SIG-M5 (cell line): ENCODE data around the gene DLGAP1.

ENCODE experiments used
- DNase-seq: peaks from one replicate; lab custom pipeline; 2025; lab: John Stamatoyannopoulos, UW

DLGAP1 gene

DNA sequence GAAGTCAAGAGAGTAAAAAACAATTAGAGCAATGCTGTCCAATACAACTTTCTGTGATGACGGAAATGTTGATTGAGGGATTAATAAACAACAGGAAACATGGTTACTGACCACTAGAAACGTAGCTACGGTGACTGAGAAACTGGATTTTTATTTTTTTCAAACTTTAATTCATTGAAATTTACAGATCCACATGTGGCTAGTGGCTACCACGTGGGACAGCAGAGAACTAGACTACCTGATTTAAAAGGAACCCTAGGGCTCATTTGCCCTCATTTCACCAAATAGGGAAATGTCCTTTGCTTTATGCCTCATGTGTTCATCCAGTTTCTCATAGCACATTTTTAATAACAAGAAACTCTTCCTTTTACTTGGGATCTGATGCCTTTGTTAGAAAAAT lies 592.1 kb downstream of the DLGAP1 start:
- no peak for DNase-seq

DNA sequence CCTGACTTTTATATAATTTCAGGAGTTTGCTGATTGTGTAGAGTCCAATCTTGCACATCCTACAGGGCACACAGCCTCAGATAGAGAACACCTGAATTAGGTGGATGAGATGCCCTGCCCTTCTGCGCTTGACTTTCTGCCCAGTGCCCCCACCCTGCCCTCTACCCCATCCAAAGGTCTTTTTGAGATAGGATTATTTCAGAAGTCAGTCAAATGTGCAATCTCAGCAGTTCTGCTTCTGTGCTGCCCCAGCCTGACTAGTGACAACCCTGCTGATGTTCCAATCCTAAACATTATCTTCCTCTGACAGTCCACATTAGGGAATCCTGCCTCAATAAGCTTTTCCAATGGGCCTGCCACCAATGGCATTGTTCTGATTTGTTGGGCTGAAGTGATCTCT lies 593.6 kb downstream of the DLGAP1 start:
- DNase-seq, result no peak

DNA sequence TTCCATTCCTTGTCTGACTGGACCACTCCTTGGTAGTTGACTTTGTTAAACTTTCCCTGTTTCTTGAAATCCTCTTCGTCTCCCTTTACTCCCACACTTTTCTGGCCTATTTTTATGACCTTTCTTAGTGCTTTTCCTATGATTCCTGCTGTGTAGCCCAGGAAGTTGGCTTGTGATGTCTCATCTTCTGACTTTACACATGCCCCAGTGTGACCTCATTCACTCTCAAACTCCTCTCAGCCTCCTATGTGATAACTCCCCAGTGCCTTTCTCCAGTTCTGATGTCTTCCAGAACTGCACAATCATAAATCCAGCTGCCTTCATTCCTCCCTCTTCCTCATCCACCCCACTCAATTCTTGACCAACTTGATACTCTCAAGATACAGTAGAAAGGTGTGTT lies 597.6 kb downstream of the DLGAP1 start:
- DNase-seq, result no peak

DNA sequence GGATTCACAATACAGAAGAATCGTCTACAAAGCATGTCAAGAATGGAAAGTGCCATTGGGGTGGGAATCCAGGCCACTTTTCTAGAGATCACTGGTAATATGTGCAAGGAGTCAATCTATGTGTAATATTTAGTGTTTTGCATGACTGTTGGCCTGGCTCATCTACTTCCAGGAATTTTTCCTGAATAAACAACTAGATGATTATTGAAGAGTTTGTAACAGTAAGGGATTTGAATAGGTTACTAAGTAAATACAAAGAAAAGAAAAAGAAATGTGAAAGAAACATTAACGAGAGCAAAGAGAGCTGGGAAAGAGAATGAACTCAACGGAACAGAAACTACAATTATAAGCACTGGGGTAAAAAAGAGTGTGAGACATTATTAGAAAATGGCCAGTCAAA lies 599.1 kb downstream of the DLGAP1 start:
- DNase-seq, result no peak

DNA sequence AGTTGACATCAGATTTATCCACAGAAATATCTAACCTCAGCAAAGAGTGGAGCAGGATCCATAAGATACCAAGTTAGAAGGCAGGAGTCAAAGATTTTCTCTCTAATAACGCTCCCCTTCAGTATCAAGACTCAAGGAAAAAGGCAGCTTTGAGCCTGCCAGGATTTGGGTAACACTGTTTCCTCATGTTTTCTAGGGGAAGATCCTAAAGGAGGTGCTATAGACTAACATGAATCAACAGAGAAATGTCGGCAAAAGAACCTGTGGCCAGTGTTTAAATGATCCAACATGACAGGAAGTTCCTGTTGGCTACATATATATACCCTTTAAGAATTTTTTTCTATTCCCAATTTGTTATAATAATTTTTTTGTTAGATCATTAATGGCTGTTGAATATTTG lies 602.8 kb downstream of the DLGAP1 start:
- DNase-seq, result no peak

DNA sequence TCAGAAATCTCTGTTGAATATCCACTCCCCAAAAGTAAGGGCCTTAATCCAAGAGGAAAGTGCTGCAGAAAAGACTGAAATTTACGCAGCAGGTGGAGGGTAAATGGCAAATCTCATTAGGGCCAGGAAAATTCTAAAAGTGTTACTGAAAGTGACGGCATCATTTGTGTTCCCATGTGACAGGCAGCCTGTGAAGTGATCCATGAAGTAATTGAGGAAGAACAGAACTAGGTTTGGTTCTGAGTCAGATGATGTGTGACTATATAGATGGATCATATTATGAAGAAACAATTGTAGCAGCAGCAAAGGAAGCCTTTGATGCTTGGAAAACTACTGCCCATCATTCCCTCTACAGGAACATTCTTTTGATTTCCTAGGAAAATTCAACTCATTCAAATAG lies 603.9 kb downstream of the DLGAP1 start:
- DNase-seq, result no peak

DNA sequence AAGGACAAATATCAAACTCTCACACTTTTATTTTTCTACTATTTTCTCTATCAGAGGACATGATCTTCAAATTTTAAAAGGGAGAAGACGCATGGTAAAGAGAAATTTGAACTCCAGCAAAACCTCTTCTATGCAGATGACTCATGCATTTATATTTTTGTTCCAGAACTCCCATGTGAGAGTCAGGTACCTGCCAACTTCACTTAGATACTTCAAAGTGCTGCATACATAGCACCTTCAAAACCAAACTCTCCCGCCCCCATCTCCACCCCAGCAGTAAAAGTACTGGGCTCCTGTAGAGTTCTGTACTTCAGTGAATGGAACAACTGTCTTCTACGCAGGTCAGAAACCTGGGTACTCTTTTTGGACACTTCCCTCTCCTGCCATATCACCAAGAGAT lies 606.8 kb downstream of the DLGAP1 start:
- no peak for DNase-seq

DNA sequence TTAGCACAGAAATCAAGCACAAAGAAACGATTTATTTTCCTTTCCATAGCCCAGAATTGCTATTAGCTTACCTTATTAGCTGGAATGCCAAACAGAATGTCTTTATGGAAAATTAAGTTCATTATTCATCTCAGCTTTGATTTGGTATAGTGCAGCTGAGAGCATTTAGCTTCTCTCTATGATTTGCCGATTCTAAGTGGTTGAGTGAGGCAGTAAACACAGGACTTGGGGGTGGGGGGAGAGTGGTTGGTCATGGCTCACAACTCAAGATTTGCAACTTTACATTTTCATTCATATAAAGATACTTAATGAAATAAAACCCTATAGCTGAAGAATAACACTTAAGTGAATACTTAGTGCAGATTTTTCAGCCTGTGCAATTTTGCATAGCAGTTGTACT lies 609.9 kb downstream of the DLGAP1 start:
- DNase-seq, result no peak

DNA sequence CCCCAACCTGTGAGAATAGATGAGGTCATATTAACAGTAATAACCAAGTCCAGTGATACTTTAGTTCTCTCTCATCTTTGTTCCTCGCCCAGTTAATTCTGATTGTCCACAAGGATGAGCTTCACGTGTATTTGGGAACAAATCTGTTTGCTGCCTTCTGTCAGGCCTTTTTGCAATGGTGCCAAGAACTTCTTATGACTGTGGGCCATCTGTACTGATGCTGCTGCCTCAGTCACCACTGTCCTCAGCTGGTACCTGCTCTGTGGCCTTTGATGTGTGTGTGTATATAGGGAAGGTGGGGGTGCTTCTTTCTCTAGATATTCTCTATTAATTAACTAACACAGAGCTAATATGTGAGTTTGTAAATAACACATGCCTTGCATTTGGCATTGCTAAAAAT lies 612.3 kb downstream of the DLGAP1 start:
- no peak for DNase-seq

DNA sequence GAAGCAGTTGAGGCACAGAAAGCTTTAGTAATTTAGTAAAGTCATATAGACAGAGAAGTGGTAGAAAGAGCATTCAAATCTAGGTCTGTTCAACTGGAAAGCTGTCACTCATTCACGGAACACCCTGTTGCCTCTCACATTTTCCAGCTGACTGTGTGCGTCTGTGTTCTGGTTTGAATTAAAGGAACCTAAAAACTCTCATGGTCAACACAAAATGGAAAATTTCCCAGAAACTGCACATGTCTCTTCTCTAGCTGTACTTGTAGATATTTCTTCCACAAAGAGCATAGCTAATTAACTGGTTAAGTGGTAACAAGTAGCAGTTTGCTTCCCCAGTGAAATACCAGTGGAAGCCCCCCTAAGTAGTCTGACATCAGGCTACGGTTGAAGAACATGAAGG lies 614.3 kb downstream of the DLGAP1 start:
- no peak for DNase-seq

DNA sequence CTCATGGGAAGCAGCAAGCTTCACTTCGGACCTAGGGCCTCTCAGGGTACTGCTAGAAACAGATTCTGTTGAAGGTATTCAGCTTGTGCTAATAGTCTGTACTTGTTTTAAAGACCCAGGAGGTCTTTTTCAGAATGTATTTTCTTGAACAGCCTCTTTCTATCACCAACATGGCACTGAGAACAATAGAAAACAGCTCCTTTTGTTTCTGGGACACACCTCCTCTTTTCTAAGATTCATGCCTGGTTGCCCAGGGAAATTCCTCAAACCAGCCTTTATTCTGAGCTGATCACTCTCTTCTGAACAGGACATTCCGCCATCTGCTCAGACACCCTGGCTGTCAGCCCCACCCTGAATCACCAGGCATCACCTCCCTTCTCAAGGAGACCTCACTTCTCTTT lies 615.5 kb downstream of the DLGAP1 start:
- no peak for DNase-seq

DNA sequence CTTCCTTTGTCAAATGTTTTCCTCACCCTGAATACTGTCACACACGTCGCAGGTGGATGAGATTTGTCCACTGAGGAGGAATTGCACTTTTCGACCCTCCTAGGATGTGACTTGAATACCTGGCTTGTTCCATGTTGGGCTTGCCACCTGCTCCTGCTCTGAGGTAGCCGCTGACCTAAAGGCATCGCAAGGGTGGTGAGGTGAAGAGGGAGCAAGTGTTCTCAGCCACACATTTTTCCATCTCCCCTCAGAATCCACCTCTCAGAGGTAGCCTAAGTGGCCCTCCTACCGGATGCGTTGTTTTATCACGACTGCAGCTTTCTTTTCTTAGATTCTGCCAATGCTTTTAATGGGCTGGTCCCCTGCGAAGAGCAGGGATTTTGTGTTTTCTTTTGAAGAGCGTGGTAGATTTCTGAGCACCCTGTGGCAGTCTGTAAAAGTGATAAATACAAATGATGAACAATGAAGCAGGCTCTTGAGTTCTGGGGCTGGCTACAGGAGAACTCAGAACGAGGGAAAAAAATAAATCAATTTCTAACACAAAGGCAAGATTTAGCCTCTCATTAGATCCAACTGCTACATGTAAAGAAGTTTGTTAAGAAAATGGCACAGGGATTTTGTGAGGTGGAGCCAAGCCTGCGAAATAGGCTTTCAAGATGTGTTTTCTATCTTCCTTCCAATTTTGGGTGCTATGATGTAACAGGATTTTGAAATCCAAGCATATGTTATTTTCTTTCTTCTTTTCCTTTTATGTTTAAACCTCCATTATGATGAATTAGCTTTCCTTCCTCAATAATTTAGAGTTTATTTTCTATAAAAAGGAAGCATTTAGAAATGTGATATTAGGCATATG lies 618.4 kb downstream of the DLGAP1 start:
- DNase-seq, result no peak

DNA sequence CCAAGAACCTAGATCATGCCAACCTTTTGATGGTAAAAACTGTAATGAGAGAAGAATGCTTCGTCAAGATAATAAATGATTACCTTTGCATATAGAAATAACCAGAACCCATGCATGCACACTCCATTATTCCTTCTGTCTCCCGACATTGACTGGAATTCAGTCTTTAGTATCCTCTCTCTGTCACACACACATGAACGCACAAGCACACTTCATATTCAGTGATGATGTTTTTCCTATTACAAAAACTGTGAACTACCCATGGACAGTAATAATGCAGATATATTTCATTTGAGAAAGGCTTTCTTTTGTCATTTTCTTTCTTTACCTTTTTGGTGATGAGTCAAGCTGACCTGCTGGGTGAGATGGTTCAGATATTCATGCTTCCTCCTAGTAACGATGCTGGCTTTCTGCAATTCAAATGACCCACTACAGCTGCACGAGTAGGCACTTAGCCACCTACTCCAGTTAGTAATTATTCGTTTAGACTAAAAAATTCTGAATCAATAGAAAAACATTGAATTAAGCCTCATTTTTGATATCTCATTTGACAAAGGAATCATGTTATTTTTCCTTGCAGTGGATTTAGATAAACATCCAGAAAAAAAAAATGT lies 623.0 kb downstream of the DLGAP1 start:
- DNase-seq, result no peak

DNA sequence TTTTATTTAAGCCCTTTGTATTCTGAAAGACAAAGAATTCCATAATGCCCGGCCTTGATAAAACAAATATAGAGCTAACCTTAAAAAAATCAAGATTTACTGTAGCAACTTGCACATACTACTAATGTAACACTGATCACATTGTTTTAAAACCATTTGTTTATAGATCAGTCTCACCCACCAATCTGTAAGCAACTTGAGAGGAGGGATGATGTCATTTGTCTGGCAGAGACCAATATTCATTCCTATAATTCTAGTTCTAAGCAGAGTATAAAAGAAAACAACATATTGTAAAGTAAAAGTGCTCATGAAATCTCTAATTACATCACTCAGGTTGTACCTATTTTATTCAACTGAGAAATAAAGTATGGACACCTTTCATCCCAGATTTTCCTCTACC lies 624.5 kb downstream of the DLGAP1 start:
- DNase-seq, result no peak

DNA sequence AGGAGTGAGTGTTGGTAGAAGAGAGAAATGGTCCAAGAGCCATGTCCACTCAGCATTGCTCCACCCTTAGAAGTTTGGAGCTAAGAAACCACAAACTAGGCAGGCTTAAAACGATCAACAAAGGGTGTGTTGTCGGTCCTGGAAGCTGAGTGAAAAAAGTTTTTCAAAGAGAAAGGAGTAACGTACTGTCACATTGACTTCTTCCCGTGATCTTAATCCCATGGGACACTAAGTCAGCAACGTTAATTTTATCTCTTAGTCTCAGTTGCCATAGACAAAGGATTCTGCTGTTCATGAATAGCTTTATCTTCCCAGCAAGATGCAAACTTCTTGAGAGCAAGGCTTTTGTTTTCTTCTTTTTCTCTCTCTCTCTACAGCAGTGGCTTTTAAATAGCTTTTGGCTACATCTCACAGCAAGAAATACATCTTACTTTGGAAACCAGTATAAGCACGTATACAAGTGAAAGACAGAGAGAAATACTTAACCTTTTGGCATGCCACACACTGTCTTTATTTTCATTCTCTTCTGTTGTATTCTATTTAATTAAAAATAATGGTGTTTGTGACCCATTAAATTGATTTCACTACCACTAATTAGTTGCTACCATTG lies 627.8 kb downstream of the DLGAP1 start:
- DNase-seq, result no peak

DNA sequence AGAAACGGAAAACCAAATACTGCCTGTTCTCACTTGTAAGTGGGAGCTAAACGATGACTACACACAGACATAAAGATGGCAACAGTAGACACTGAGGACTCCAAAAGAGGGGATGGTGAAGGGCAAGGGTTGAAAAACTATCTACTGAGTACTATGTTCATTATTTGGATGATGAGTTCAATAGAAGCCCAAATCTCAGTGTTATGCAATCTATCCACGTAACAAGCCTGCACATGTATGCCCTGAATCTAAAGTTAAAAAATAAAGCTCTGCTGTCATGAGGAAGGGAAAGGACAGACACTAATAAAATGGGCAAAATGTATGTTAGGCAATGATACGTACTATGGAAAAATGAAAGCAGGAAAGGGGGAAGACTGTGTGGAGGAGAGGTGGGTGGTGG lies 629.1 kb downstream of the DLGAP1 start:
- DNase-seq, result no peak

DNA sequence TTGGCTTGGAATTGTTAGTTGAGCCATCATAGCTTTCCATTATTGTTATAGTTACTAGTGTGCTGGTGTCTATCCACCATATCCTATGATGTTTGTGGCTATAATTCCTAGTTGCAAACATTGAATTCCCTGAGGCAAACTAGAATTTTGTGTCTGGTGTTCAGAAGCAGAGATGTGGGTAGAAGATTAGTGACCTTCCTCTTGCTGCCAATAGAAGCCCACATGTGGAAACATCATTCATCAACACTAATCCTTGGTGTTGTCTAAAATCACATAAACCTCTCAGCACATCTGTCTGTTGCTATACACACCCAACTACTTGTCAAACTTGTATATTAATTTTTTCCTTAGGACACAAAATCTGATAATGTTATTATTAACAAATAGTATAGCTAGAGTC lies 631.0 kb downstream of the DLGAP1 start:
- no peak for DNase-seq

DNA sequence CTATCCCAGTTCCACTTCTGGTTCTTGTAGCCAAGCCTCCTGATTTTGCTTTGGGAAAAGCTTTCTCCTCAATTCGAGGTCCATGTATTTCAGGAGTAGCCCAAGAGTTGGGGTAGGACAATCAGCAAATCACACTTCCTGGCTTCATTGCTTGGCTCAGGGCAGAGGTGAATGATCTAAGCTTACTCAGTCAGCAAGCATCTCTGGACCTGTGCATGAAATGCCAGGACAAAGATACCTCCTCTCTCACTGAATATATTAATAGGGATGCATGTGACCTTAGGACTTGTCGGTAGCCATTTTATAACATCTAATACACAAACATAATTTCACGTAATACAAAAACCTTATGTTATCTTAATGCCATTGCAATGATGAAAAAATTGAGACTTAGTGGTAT lies 632.0 kb downstream of the DLGAP1 start:
- no peak for DNase-seq

DNA sequence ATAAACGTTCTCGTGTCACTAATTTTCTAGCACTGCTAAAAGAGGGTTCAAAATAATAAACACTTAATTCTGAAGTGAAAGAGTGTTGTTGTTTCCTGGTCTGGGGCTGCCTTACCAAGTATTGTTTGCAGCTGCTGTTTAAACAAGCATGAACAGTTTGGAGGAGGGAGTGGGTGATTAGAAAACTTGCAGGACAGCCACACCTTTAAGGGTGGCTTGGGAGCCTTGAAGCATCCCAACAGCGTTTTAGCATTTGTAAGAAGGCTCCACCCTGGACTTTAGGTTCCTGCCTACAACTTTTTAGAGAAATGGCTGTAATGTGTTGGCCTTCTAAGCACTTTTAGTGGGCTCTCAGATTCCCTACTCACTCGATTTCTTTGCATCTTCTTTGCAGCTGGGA lies 633.6 kb downstream of the DLGAP1 start:
- no peak for DNase-seq

DNA sequence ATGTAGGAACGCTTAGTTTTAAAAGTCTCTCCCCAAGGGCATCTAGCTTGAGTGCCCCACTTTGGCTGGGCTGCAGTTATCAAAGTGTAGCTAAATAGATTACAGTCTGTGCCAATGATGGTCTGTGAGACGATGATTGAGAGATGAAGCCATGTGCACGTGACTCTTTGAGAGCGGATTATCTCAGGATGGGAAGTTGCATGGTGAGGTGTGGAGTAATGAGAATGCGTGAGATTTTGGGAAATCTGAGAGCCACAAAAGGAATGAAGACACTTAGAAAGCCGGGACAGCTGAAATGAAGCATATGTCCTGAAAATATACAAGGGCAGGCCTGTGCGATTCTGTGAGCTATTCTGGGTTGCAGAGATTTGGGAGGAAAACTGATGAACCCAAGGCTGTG lies 635.1 kb downstream of the DLGAP1 start:
- DNase-seq, result no peak

DNA sequence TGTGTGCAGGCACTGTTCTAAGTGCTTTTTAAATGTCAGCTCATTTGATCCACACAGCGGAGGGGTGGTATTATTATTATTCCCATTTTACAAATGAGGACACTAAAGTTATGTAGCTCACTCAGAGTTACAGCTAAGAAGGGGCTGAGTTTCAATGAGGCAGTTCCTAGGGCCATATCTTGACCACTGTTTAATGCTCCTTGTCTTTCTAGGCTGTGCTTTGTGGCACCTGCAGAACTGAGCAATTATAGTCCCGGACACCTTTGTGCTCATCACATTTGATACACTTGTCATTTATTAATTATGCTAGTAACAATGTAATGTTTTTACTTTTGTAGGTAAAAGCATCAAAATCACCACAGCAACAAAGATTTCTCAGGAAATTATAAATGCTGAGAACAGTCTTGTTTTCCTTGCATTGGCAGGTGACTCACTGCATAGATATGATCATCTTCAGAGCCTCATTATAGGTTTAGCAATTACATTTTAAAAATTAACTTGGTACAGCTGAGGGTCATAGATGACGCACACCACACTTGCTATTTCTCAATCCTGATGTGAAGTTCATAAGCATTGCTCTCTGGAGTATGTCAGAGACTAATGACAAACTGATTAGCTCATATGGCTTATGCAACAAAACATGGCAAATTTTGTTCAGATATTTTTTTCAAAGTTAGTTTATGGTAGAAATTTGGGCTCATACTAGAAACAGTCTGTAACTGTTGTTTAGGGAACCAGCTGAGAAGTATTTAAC lies 638.3 kb downstream of the DLGAP1 start:
- DNase-seq, result no peak

DNA sequence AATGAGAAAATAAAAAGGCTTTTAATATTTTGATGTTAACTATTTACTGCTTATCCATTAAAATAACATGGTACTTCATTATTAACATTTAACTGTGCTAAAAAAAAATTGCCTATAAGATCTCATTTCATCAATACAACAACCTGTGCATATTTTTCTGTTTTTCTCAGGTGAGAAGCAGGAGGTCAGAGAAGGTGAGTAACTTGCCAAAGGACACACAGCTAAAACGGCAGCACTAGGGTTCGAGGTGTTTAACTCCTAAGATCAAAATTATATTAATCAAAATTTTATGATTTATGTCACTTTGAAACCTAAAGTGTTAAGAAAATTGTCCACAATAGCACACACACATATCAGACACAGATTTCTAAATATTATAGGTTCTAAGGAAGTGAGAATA lies 639.1 kb downstream of the DLGAP1 start:
- no peak for DNase-seq

DNA sequence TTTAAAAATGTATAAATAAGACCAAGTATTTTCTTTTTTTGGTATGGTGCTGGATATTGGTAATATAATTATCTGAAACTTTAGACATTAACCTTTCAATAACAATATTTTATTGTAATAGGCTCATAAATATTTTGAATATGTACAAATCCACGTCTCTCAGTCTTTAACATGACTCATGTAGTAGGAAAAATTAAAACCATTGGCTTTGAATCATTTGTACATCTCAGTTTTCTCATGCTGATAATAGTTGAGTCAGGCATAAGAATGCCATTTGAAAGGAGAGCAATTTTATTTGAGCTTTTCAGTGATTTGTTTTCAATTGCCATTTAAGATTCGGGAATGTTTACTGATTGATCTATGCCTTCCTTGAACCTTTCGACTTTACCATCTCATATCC lies 640.3 kb downstream of the DLGAP1 start:
- no peak for DNase-seq
